Occipital lobe (tissue), 2 donors: ENCODE results near the gene SOS1. TPM values are rescaled to one million over a fixed set of nuclear protein-coding genes. Genes with fewer than 3 reads are reported as not detected.
"Not testable (repeated sequence)": the region's sequence is repeated elsewhere in the genome, so short reads cannot be mapped to it uniquely, and the experiment has no call there.

Source experiments
- DNase-seq: peaks from one replicate; lab custom pipeline; 2025; lab: John Stamatoyannopoulos, UW
- total RNA-seq: library from RNA; depleted of rRNA; stranded (reverse); fragments of >200 nt; gene quantifications from one replicate; pipeline ENCODE4 v1.2.3, GENCODE V29; 2014

SOS1 gene
- total RNA-seq, 1 donor from 2014 or later = 32.1 TPM

- no peak for DNase-seq
Observed at GRCh38 chr2:39107156-39107555, 13.7 kb downstream of the SOS1 start.

GRCh38 chr2:39099870-39100728, 20.8 kb downstream of the SOS1 start:
- DNase-seq = no peak

DNA sequence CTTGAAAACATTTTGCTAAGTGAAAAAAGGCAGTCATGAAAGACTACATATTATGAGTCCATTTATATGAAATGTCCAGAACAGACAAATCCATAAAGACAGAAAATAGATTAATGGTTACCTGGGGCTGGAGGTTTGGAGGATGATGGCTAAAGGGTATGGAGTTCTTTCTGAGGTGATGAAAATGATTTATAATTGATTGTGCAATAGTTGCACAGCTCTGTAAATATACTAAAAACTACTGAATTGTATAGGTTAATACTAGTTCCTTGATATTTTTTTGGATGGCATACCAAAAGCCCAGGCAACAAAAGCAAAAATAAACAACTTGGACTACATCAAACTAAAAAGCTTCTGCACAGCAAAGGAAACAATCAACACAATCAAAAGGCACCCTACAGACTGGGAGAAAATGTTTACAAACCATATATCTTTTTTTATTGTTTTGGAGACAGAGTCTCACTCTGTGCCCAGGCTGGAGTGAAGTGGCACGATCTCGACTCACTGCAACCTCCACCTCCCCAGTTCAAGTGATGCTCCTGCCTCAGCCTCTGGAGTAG, 21.5 kb downstream of the SOS1 start:
- DNase-seq = no peak

GRCh38 chr2:39095624-39096023, 25.2 kb downstream of the SOS1 start:
- no peak for DNase-seq

- DNase-seq = no peak
Observed at GRCh38 chr2:39094717-39095363, 26.0 kb downstream of the SOS1 start.

GRCh38 chr2:39093218-39093898, 27.5 kb downstream of the SOS1 start:
- DNase-seq = no peak

DNA sequence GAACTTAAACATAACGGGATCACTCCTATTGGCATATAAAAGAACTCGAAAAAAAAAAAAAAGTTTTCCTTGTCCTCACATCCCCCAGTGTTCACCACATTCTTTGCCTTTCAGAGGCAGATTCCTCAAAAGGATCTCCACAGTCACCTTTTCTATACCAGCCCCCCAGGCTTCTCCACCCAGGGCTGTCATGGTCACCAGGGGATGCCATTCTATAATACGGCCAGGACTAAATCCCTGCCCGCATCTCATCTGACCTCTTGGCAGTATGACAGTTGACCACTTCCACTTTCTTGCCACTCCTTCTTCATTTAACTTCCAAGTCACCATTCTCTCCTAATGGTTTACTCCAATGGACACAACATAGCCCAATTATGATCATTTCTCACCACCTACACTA, 29.3 kb downstream of the SOS1 start:
- no peak for DNase-seq

GRCh38 chr2:39091063-39091462, 29.8 kb downstream of the SOS1 start:
- DNase-seq = no peak

DNA sequence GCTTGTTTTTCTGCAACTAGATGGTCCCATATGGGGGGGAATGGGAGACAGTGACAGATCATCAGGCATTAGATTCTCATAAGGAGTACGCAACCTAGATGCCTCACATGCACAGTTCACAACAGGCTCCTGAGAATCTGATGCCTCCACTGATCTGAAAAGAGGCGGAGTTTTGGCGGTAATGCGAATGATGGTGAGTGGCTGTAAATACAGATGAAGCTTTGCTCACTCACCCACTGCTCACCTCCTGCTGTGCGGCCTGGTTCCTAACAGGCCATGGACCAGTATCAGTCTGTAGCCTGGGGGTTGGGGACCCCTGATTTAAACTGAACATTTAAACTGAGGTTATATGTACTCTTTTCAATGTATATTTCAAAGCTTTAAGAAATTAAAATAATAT, 40.7 kb downstream of the SOS1 start:
- no peak for DNase-seq

GRCh38 chr2:39069890-39070465, 50.9 kb downstream of the SOS1 start:
- no peak for DNase-seq

- DNase-seq = no peak
Observed at GRCh38 chr2:39069136-39069515, 51.7 kb downstream of the SOS1 start.

DNA sequence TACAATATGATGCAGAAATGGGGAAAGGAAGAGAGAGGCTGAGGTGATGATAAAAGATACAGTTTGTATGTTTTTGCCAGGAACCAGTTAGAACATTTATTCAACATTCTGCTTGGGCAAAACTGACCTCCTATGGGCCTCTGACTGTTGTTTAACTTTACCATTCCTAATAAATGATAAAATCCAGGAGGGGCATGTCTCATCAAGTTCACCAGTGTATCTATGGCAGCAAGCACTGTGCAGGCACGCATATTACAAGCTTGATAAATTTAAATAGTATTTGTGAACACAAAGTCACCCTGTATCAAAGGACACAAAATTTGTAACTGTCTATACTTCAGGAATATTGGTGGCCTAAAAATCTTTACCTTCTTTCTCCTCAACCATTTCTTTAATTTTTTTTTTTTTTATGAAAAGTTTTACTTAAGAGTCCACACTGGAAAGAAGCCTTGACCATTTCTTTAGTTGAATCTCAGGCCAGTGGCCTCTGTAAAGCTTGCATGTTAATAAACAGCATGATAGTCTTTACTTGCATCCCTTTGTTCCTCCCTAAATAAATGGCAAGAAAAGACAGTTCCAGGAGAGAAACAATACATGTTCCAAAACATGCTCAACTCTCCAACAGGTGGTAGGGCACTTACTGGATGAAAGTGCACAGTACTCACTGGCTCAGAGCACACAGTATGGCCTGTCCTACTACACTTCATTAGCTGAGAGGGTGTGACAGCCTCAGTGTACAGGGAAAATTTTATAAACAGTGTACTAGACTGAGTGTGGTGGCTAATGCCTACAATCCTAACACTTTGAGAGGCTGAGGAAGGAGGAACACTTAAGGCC, 52.3 kb downstream of the SOS1 start:
- no peak for DNase-seq

DNA sequence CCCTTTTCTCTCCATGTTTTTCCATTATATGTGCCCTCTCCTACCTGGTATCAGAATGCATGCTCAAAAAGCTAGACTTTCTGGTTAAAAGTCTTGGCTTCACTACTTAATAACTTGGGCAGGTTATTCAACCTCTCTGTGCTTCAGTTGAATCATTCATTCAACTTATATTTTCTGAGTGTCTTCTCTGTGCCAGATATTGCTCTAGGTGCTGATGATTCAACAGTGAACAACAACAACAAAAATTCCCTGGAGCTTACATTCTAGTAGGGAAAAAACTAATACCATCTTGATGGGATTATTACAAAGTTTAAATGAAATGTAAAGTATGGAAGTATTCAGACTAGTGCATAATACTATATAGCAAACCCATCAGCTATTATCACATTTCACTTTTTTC, 55.2 kb downstream of the SOS1 start:
- DNase-seq = no peak

- no peak for DNase-seq
Observed at GRCh38 chr2:39062320-39062719, 58.5 kb downstream of the SOS1 start.

DNA sequence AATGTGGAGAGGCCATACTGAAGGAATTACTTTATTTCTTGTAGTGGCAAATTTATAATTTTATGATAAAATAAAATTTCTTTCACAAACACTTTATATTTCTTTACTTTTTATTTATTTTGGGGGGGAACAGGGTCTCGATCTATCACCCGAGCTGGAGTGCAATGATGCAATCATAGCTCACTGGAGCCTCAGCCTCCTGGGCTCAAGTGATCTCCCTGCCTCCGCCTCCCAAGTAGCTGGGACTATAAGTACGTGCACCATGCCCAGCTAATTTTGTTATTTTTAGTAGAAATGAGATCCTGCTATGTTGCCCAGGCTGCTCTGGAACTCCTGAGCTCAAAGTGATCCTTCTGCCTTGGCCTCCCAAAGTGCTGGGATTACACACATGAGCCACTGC, 59.6 kb downstream of the SOS1 start:
- DNase-seq = no peak

- no peak for DNase-seq
Observed at GRCh38 chr2:39059366-39059952, 61.4 kb downstream of the SOS1 start.

DNA sequence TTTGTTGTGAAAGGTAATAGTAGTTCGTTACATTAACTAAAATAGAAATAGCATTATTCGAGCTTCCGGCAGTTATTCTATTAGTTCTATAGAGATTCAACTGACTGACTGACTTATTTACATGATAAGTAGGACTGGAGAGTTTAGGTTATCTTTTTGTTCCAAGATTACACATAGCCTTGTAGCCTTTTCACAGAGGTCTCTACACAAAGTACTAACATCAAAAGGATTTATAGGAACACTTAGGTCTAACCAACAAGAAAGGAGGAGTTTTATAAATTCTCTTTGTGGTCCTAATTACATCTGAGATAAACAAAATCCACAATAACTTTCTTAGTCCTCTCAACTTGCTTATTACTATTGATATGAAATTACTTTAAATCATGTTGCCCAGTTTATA, 62.8 kb downstream of the SOS1 start:
- DNase-seq = no peak

- DNase-seq = not testable (repeated sequence)
Observed at GRCh38 chr2:39052665-39053064, 68.2 kb downstream of the SOS1 start.

GRCh38 chr2:39050109-39050508, 70.7 kb downstream of the SOS1 start:
- DNase-seq = no peak

- no peak for DNase-seq
Observed at GRCh38 chr2:39039072-39039471, 81.8 kb downstream of the SOS1 start.

DNA sequence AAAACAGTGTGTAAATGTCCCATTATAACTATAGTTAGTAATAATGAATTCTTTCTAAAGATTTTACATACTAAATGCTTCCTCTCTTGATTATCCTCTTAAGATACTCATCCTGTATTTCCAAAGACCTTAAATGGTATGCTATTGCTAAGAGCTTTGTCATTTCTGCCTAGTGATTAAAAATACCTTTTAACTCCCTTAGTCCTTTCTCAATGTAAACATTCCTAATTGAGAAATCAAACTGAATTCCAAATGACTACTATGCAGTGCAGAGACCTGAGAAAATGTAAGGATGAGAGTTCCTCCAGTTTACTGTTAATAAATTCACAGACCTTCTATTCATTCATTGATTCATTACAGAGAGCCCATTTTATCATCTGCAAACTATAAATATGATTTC, 86.9 kb downstream of the SOS1 start:
- no peak for DNase-seq
